GM12801 (cell line): Measurements from ENCODE around the gene NAPEPLD.

ENCODE experiments used
- TF ChIP-seq, protein P1 (sequence below): IDR thresholded peaks from one replicate; pipeline ENCODE4 v1.5.1; 2011; ENCODE audit warnings: control low read depth; ENCODE audit not compliant: insufficient read length; ENCODE audit errors: extremely low read depth

Gene NAPEPLD

DNA sequence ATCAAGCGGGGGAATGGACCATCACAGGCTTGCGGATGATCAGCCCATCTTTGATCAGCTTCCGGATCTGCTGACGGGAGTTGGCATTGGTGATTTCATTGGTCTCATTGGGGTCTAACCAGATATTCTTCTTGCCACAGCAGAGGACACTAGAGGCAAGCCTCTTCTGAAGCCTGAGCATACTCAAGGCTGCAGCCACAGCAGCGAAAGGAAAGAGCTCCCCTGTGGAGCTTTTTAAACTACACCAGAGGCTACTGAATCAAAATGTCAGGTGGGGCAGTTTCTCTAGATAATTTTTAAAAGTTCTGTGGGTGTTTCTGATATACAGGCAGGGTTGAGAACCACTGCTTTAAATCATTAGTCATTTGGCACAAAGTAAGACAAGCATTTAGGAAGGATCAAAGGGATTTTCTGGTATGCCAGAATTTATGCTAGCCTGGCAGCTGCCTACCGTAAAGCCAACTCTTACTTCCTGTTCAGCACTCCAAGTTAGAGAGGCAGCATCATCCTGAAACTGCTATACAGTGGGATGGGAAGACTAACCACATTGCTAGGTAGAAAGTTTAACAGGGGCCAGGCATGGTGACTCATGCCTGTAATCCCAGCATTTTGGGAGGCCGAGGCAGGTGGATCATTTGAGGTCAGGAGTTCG lies 7.0 kb downstream of the NAPEPLD start:
- TF ChIP-seq, protein P1, sequence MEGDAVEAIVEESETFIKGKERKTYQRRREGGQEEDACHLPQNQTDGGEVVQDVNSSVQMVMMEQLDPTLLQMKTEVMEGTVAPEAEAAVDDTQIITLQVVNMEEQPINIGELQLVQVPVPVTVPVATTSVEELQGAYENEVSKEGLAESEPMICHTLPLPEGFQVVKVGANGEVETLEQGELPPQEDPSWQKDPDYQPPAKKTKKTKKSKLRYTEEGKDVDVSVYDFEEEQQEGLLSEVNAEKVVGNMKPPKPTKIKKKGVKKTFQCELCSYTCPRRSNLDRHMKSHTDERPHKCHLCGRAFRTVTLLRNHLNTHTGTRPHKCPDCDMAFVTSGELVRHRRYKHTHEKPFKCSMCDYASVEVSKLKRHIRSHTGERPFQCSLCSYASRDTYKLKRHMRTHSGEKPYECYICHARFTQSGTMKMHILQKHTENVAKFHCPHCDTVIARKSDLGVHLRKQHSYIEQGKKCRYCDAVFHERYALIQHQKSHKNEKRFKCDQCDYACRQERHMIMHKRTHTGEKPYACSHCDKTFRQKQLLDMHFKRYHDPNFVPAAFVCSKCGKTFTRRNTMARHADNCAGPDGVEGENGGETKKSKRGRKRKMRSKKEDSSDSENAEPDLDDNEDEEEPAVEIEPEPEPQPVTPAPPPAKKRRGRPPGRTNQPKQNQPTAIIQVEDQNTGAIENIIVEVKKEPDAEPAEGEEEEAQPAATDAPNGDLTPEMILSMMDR: no peak

DNA sequence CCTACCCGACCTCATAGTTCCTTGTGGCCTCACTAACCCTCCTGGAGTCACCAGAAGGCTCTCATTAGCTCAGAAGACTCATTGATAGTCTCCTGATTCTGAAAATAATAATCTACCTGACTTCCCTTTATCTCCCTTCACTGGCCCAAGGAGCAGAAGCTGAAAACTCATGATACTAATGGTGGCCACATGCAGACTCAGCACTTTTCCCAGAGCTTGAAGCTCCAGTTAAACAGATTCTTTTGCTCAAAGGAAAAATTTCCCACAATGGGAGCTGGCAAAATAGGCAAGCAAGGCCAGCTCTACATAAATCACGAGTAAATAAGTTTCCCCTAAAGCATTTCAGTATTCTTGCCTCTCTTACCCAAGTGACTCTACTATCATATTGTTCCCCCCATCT lies 8.2 kb downstream of the NAPEPLD start:
- TF ChIP-seq, protein P1: no peak

DNA sequence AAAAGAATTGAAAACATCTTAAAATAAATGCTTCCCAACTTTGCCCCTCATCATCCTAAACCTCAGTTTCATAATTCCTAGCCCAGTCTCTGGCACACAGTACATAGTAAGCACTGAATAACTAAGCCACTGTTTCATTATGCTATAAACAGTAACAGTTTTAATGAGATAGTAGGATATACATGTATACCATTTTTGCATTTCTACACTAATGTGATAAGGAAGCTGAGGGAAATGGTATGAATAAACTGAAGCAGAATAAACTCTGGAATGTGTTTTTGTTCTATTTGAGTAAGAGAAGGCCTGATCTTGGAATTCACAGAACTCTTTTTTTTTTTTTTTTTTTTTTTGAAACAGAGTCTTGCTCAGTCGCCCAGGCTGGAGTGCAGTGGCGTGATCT lies 8.8 kb downstream of the NAPEPLD start:
- TF ChIP-seq, protein P1: no peak

DNA sequence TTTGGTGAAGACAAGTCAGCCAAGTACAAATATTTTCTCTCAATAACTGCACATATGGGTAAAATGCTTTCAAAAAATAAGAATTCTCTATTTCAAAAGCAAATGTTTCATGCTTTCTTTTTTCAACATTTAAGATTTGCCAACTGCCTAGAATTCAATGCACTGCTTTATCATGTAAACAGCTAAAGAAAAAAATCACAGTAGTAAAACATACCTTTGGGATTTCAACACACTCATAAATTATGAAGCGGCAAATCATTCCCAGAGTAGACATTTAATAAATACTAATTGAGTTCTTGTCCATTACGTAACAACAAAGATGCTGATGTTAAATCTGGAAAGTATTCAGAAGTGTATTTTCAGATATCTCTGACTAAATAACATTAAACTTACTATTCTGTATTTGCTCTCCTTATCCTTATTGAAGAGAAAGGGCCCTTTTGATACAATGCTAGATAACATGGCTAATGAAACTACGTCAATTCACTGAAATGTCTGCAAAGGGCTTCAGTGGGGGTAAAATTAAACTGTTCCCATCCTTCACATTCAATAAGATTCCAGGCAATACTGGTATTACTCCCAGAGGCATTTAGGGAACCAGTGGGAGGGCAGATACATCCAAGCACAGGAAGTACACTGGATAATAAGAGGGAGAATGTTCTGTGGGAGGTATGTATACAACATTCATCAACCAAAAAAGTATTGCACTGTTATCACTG lies 13.9 kb downstream of the NAPEPLD start:
- TF ChIP-seq, protein P1: no peak

DNA sequence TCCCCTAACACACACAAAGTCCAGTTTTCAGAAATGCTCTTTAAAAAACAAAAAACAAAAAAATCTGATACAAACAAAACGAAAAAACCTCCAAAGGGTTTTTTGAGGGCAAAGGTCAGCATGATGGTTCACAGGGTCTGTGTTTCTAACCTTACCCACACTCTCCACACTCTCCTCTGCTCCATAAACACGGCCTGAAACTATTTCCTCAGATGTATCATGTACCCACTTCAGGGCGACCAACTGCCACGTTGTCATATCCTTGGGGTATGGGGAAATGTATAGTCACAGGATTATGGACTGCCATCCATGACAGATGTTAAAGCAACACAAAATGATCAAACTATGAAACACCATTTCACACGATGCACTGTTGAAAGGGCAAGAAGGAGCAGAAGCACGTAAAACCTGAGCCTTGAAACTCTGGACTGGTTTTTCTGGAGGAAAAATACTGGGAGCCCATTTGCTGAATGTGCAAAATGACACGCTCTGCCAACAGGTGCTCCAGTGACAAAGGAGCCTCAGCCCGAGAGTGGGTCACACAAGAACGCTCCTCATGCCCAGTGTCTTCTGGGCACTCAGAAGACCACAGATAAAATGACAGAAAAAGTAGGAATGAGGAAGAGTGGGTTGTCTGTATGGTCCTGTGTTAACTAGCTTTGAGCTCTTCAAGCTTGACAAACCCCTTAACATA lies 15.8 kb downstream of the NAPEPLD start:
- TF ChIP-seq, protein P1: no peak

DNA sequence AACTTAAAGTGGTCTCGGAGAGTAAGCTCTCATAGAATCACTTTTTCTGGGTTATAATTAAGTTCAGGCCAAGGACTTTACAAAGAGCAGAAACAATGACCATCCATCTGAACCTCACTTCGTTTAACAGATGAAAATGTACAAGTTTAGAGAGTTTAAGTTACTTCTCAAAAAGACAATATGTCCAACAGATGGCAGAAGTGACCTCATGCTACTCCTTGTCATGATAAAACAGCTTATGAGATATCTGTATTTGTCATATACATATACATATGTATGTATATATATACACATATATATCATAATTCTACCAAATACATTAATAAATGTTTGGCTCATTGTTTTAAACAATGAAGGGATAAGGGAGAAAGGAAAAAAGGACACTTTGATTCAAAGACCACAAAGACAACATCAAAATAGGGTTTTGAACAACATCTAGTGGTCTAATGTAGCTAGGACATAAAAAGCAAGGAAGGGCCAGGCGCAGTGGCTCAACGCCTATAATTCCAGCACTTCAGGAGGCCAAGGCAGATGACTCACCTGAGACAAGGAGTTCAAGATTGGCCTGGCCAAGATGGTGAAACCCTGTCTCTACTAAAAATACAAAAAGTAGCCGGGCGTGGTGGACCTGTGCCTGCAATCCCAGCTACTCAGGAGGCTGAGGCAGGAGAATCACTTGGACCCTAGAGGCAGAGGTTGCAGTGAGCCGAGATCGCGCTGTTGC lies 17.8 kb downstream of the NAPEPLD start:
- TF ChIP-seq, protein P1: no peak
